Endodermal cell (in vitro differentiated cells): ENCODE results near the gene CFAP97. TPM values are rescaled to one million over a fixed set of nuclear protein-coding genes. Genes with fewer than 3 reads are reported as not detected.

Source experiments
- DNase-seq: peaks from one replicate; pipeline ENCODE4 v3.0.0-alpha.2; 2017
- H3K27ac ChIP-seq: 2 replicates; pipeline ENCODE4 v1.5.1; 2013; ENCODE audit warnings: mild to moderate bottlenecking, low read depth, low read length, moderate library complexity
- H3K27me3 ChIP-seq: 2 replicates; pipeline ENCODE4 v1.6.1; 2013; ENCODE audit warnings: mild to moderate bottlenecking, low read length, moderate library complexity; ENCODE audit not compliant: insufficient read depth, control insufficient read depth, poor library complexity, severe bottlenecking
- H3K36me3 ChIP-seq: 2 replicates; pipeline ENCODE4 v1.7.0; 2013; ENCODE audit warnings: mild to moderate bottlenecking, low read length, moderate library complexity; ENCODE audit not compliant: control insufficient read depth, insufficient read depth
- H3K4me1 ChIP-seq: one replicate; pipeline ENCODE4 v1.7.0; 2013; ENCODE audit warnings: low read length; ENCODE audit not compliant: control insufficient read depth, insufficient read depth
- H3K4me3 ChIP-seq: 2 replicates; pipeline ENCODE4 v1.5.1; 2013; ENCODE audit warnings: mild to moderate bottlenecking, low read length, moderate library complexity
- H3K9ac ChIP-seq: 2 replicates; pipeline ENCODE4 v1.6.1; 2013; ENCODE audit warnings: mild to moderate bottlenecking, low read length, moderate library complexity; ENCODE audit not compliant: poor library complexity, severe bottlenecking; ENCODE audit errors: extremely low read depth
- H3K9me3 ChIP-seq: 2 replicates; pipeline ENCODE4 v1.6.1; 2013; ENCODE audit warnings: mild to moderate bottlenecking, low read length, moderate library complexity; ENCODE audit not compliant: control insufficient read depth
- H3K27ac Mint-ChIP-seq: 2 replicates; pipeline ENCODE4 v1.8.0; 2020; ENCODE audit warnings: mixed read lengths
- H3K27me3 Mint-ChIP-seq: 2 replicates; pipeline ENCODE4 v1.8.0; 2021; ENCODE audit warnings: mild to moderate bottlenecking, mixed read lengths; ENCODE audit not compliant: insufficient read depth
- H3K36me3 Mint-ChIP-seq: 2 replicates; pipeline ENCODE4 v1.8.0; 2020; ENCODE audit warnings: low read depth, mixed read lengths
- H3K4me1 Mint-ChIP-seq: 2 replicates; pipeline ENCODE4 v1.8.0; 2020; ENCODE audit warnings: mixed read lengths
- H3K4me3 Mint-ChIP-seq: 2 replicates; pipeline ENCODE4 v1.8.0; 2020; ENCODE audit warnings: mild to moderate bottlenecking, moderate library complexity, mixed read lengths
- H3K9me3 Mint-ChIP-seq: 2 replicates; pipeline ENCODE4 v1.8.0; 2020; ENCODE audit warnings: mild to moderate bottlenecking, mixed read lengths
- WGBS, 2 experiments: methylation state at CpG; one replicate each; pipeline versions ENCODE4 v1.1.5 to v1.1.7; 2013; ENCODE audit warnings: missing lambda C conversion rate in 2 of 2, mixed read lengths in 1 of 2; ENCODE audit not compliant: insufficient coverage in 1 of 2, insufficient read length in 1 of 2; 5-methylcytosine and 5-hydroxymethylcytosine counted together
- total RNA-seq, 2 donors: library from RNA; stranded (reverse); fragmentation: NEBNext Ultra II Directional in 1 of 2; extraction: Animal tissue kit (Norgen Biotek cat#: 25700) in 1 of 2; gene quantifications; 2 replicates in 1 of 2; 3 replicates in 1 of 2; pipeline ENCODE4 v1.2.1, GENCODE V29; 2021
- TF ChIP-seq, protein P1 (sequence below): fragments of 200-600 bp; sonication (generic); conservative IDR thresholded peaks from 2 replicates; pipeline ENCODE4 v1.5.0; 2021; ENCODE audit warnings: antibody characterized with exemption, mild to moderate bottlenecking

Gene CFAP97
- total RNA-seq, 2 donors from 2014 or later: 33.8 to 41.6 TPM

DNA sequence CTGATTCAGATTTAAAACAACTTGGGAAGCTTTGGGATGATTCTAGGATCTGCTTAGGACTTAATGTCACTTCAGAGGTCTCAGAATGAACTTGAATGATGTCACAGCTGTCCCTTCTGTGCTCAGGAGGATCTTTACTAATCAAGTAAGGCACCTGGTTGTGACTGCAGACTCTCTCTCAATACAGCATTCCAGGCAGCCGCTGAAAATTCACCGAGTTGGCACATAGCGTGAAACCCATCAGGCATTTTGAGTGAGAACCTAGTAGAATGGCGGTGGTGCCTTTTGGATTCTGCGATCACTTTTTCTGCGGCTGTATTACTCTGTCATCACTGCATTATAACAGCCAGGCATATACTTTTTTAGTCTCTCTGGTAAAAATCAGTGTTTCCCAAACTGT lies 22.1 kb upstream of the CFAP97 start:
- no peaks in the 10 kb centered on the region for H3K9me3 ChIP-seq
- Mint-ChIP-seq H3K4me3 (no peak overlapping the region), H3K9me3 (no peaks in the 10 kb centered on the region), H3K27ac (no peak overlapping the region), H3K27me3 (no peaks in the 10 kb centered on the region), H3K36me3 (peaks cover 5% of the 10 kb centered on the region), H3K4me1 (peaks cover 4% of the 10 kb centered on the region)
- no peaks in the 10 kb centered on the region for H3K27me3 ChIP-seq
- no peak overlapping the region for H3K4me3 ChIP-seq
- H3K9ac ChIP-seq: no peak overlapping the region
- DNase-seq: no peak
- TF ChIP-seq, protein P1, sequence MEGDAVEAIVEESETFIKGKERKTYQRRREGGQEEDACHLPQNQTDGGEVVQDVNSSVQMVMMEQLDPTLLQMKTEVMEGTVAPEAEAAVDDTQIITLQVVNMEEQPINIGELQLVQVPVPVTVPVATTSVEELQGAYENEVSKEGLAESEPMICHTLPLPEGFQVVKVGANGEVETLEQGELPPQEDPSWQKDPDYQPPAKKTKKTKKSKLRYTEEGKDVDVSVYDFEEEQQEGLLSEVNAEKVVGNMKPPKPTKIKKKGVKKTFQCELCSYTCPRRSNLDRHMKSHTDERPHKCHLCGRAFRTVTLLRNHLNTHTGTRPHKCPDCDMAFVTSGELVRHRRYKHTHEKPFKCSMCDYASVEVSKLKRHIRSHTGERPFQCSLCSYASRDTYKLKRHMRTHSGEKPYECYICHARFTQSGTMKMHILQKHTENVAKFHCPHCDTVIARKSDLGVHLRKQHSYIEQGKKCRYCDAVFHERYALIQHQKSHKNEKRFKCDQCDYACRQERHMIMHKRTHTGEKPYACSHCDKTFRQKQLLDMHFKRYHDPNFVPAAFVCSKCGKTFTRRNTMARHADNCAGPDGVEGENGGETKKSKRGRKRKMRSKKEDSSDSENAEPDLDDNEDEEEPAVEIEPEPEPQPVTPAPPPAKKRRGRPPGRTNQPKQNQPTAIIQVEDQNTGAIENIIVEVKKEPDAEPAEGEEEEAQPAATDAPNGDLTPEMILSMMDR: no peak
- H3K36me3 ChIP-seq: no peaks in the 10 kb centered on the region
- H3K4me1 ChIP-seq: no peaks in the 10 kb centered on the region
- 96 to 98% methylated on average over 5 to 6 of the region's 6 CpGs for WGBS, 2 experiments
- H3K27ac ChIP-seq: no peak overlapping the region

- Mint-ChIP-seq H3K36me3 (peaks cover 5% of the 10 kb centered on the region), H3K4me1 (peaks cover 4% of the 10 kb centered on the region), H3K4me3 (no peak overlapping the region), H3K9me3 (no peaks in the 10 kb centered on the region), H3K27ac (no peak overlapping the region), H3K27me3 (no peaks in the 10 kb centered on the region)
- TF ChIP-seq, protein P1: peak; percentile 51
- H3K9me3 ChIP-seq: no peaks in the 10 kb centered on the region
- H3K9ac ChIP-seq: no peak overlapping the region
- no peaks in the 10 kb centered on the region for H3K27me3 ChIP-seq
- H3K4me3 ChIP-seq: no peak overlapping the region
- H3K27ac ChIP-seq: no peak overlapping the region
- DNase-seq: no peak
- no peaks in the 10 kb centered on the region for H3K4me1 ChIP-seq
- no peaks in the 10 kb centered on the region for H3K36me3 ChIP-seq
These were observed 20.8 kb upstream of the CFAP97 start for GRCh38 chr4:185224597-185224996.

- peaks cover 4% of the 10 kb centered on the region for H3K4me1 Mint-ChIP-seq
- Histone ChIP-seq H3K27ac (no peak overlapping the region), H3K27me3 (no peaks in the 10 kb centered on the region), H3K4me3 (no peak overlapping the region), H3K4me1 (no peaks in the 10 kb centered on the region), H3K9me3 (no peaks in the 10 kb centered on the region), H3K36me3 (no peaks in the 10 kb centered on the region), H3K9ac (no peak overlapping the region)
- no peaks in the 10 kb centered on the region for H3K9me3 Mint-ChIP-seq
- H3K36me3 Mint-ChIP-seq: peaks cover 5% of the 10 kb centered on the region
- H3K27me3 Mint-ChIP-seq: no peaks in the 10 kb centered on the region
- TF ChIP-seq, protein P1: no peak
- no peak overlapping the region for H3K27ac Mint-ChIP-seq
- H3K4me3 Mint-ChIP-seq: no peak overlapping the region
- no peak for DNase-seq
These were observed 18.8 kb upstream of the CFAP97 start for GRCh38 chr4:185222598-185222997.
